ENCODE measurements around the gene SLC9C1. TPM values are rescaled to one million over a fixed set of nuclear protein-coding genes. Genes with fewer than 3 reads are reported as not detected.

The SLC9C1 gene
- total RNA-seq, 2 experiments from 2014 or later = not detected

DNA sequence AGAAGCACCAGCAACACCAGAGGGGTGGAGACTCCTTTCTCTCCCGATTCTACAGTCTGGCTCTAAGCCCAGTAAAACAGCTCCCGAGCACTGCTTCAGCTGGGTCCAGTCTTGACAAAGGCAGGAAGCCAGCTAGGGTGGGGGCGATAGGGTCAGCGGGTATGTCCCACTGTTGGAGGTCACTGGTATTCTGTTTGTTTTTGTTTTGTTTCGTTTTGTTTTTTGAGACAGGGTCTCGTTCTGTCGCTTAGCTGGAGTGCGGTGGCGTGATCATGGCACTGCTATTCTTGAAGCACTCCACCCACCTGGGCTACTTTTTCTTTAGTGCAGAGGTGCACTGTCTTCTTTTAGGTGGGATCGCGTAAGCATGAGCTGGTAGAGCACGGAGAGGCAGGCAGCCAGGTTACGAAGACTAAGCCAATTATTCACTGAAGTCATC lies 177.2 kb downstream of the SLC9C1 start:
- Mint-ChIP-seq H3K4me3 (no peak overlapping the region), H3K27ac (no peak overlapping the region), H3K27me3 (no peaks in the 10 kb centered on the region), H3K9me3 (no peaks in the 10 kb centered on the region), H3K36me3 (ENCODE audit: low read depth) (peaks cover 15% of the 10 kb centered on the region), H3K4me1 (ENCODE audit: low read depth) (peaks cover 56% of the 10 kb centered on the region)
- ChIA-PET POLR2A (interaction anchor here (1.0 kb wide), 1 partner anchor 24 kb away, joined by 4 read pairs; no protein-coding TSS in a partner anchor), CTCF (interaction anchor here (0.9 kb wide), 1 partner anchor 10 kb away, joined by 3 read pairs; no protein-coding TSS in a partner anchor)
- no peaks in the 10 kb centered on the region for H3K9me3 ChIP-seq (ENCODE audit: control insufficient read depth in 1 of 2, insufficient read depth in 1 of 2, low read length in 2 of 2)
- TF ChIP-seq, protein P1, sequence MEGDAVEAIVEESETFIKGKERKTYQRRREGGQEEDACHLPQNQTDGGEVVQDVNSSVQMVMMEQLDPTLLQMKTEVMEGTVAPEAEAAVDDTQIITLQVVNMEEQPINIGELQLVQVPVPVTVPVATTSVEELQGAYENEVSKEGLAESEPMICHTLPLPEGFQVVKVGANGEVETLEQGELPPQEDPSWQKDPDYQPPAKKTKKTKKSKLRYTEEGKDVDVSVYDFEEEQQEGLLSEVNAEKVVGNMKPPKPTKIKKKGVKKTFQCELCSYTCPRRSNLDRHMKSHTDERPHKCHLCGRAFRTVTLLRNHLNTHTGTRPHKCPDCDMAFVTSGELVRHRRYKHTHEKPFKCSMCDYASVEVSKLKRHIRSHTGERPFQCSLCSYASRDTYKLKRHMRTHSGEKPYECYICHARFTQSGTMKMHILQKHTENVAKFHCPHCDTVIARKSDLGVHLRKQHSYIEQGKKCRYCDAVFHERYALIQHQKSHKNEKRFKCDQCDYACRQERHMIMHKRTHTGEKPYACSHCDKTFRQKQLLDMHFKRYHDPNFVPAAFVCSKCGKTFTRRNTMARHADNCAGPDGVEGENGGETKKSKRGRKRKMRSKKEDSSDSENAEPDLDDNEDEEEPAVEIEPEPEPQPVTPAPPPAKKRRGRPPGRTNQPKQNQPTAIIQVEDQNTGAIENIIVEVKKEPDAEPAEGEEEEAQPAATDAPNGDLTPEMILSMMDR (IDR thresholded peaks at IDR 0.05) = no peak
- no peaks in the 10 kb centered on the region for H3K36me3 ChIP-seq (ENCODE audit: insufficient read depth, low read length)
- no peak overlapping the region for H3K27ac ChIP-seq (ENCODE audit: low read depth in 1 of 2, low read length in 2 of 2)
- intact Hi-C loops (cut with DNase I, micrococcal nuclease) = no loop called here
- DNase-seq = no peak
- no peaks in the 10 kb centered on the region for H3K27me3 ChIP-seq (ENCODE audit: control insufficient read depth in 1 of 2, insufficient read depth in 2 of 2, low read length in 2 of 2)
- ATAC-seq (ENCODE audit: poor library complexity) = no peak
- H3K4me1 ChIP-seq (ENCODE audit: insufficient read depth, low read length) = peaks cover 11% of the 10 kb centered on the region
- H3K4me3 ChIP-seq (ENCODE audit: low read length) = no peak overlapping the region

DNA sequence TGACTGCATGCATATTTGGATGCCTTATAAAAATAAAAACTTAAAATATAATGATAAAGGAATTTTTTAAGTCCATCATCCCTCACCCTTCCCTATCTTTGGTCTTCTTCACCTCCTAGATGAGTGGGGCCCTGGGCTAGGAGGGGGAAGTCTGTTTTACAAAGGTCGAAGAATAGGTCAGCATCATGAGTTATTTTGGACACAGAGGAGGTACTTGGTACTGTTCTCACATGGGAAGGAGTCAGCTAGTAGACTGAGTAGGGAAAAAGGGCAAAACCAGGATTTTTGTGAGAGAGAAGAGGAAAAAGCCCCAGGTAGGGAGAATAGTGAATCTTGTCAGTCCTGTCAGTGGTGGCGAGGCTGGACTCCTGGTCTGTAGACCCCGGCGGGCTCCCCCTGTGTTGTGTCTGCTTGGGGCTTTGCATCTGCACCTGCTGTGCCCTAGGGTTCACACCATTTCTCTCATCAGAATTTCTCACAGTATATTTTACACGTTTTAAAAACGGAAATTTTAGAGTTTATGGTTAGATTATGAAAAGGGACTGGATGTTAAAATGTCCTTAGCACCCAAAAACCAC lies 178.1 kb downstream of the SLC9C1 start:
- no peak overlapping the region for H3K27ac Mint-ChIP-seq
- POLR2A ChIA-PET = interaction anchor here (1.2 kb wide), 1 partner anchor 12 kb away, joined by 3 read pairs; no protein-coding TSS in a partner anchor

DNA sequence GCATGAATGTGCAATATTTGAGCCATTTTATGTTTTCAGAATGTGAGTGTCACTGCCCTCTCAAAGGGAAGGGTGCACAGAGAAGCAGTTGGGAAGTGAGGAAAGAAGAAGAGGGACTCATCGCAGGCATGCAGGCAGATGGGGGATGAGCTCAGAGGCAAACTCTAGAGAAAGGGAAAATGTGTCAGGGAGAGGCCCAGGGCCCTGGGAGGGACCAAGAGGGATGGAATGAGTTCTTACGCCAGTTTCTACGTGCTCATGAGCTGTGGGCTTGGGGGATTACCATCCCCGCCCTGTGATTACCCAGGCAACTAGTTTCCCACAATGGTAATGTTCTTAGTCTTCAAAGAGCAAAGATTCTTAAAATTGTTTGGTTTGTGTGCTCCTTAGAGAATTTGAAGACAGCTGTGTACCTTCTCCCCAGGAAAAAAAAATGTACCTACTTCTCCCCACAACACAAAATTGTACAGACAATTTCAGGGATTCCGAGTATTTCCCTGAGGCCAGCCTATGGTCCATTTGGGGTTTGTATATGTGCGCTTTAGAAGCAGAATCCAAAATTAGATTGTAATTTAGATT lies 178.8 kb downstream of the SLC9C1 start:
- DNase-seq (no peak), ATAC-seq (ENCODE audit: poor library complexity) (no peak)
- TF ChIP-seq, protein P1 (IDR thresholded peaks at IDR 0.05) = no peak
- no peaks in the 10 kb centered on the region for H3K9me3 ChIP-seq (ENCODE audit: control insufficient read depth in 1 of 2, insufficient read depth in 1 of 2, low read length in 2 of 2)
- no peak overlapping the region for H3K27ac Mint-ChIP-seq
- H3K4me3 Mint-ChIP-seq = no peak overlapping the region
- H3K27me3 ChIP-seq (ENCODE audit: control insufficient read depth in 1 of 2, insufficient read depth in 2 of 2, low read length in 2 of 2) = no peaks in the 10 kb centered on the region
- H3K9me3 Mint-ChIP-seq = no peaks in the 10 kb centered on the region
- no peak overlapping the region for H3K27ac ChIP-seq (ENCODE audit: low read depth in 1 of 2, low read length in 2 of 2)
- peaks cover 45% of the 10 kb centered on the region for H3K4me1 Mint-ChIP-seq (ENCODE audit: low read depth)
- intact Hi-C loops (cut with DNase I, micrococcal nuclease) = no loop called here
- no peaks in the 10 kb centered on the region for H3K27me3 Mint-ChIP-seq
- CTCF ChIA-PET = no interaction called here
- no peaks in the 10 kb centered on the region for H3K36me3 ChIP-seq (ENCODE audit: insufficient read depth, low read length)
- peaks cover 11% of the 10 kb centered on the region for H3K4me1 ChIP-seq (ENCODE audit: insufficient read depth, low read length)
- no peak overlapping the region for H3K4me3 ChIP-seq (ENCODE audit: low read length)
- POLR2A ChIA-PET = interaction anchor here (1.2 kb wide), 1 partner anchor 13 kb away, joined by 3 read pairs; no protein-coding TSS in a partner anchor
- peaks cover 5% of the 10 kb centered on the region for H3K36me3 Mint-ChIP-seq (ENCODE audit: low read depth)

More for the DNA sequence above, 178.1 kb downstream of the SLC9C1 start:
- ATAC-seq (ENCODE audit: poor library complexity) (no peak), DNase-seq (no peak)
- H3K36me3 Mint-ChIP-seq (ENCODE audit: low read depth) = peaks cover 9% of the 10 kb centered on the region
- no peaks in the 10 kb centered on the region for H3K27me3 ChIP-seq (ENCODE audit: control insufficient read depth in 1 of 2, insufficient read depth in 2 of 2, low read length in 2 of 2)
- no peaks in the 10 kb centered on the region for H3K36me3 ChIP-seq (ENCODE audit: insufficient read depth, low read length)
- TF ChIP-seq, protein P1 (IDR thresholded peaks at IDR 0.05) = no peak
- no peaks in the 10 kb centered on the region for H3K27me3 Mint-ChIP-seq
- H3K4me1 Mint-ChIP-seq (ENCODE audit: low read depth) = peaks cover 51% of the 10 kb centered on the region
- H3K4me3 ChIP-seq (ENCODE audit: low read length) = no peak overlapping the region
- peaks cover 11% of the 10 kb centered on the region for H3K4me1 ChIP-seq (ENCODE audit: insufficient read depth, low read length)
- no peak overlapping the region for H3K4me3 Mint-ChIP-seq
- no peaks in the 10 kb centered on the region for H3K9me3 ChIP-seq (ENCODE audit: control insufficient read depth in 1 of 2, insufficient read depth in 1 of 2, low read length in 2 of 2)
- no peak overlapping the region for H3K27ac ChIP-seq (ENCODE audit: low read depth in 1 of 2, low read length in 2 of 2)
- intact Hi-C loops (cut with DNase I, micrococcal nuclease) = no loop called here
- CTCF ChIA-PET = no interaction called here
- no peaks in the 10 kb centered on the region for H3K9me3 Mint-ChIP-seq
